HepG2 (cell line): ENCODE results near the gene CDYL. TPM values are rescaled to one million over a fixed set of nuclear protein-coding genes. Genes with fewer than 3 reads are reported as not detected.

Experiments used
- CREB3 ChIP-seq: sonication (generic); formaldehyde crosslinking; IDR thresholded peaks from 2 replicates; pipeline ENCODE4 v1.5.0; 2020; ENCODE audit warnings: missing genetic modification reagents
- DMAP1 ChIP-seq: IDR thresholded peaks from 2 replicates; pipeline ENCODE4 v1.6.1; 2016
- DRAP1 ChIP-seq: IDR thresholded peaks from 2 replicates; pipeline ENCODE4 v1.6.1; 2016; ENCODE audit warnings: missing genetic modification reagents, missing compliant biosample characterization
- EP300 ChIP-seq, 3 experiments: sonication (generic) in 1 of 3; formaldehyde crosslinking in 1 of 3; IDR thresholded peaks; 2 replicates each; pipeline versions ENCODE4 v1.5.1 to v1.6.1; 2011 to 2020; ENCODE audit warnings: low read depth in 2 of 3, low read length in 2 of 3, borderline replicate concordance in 1 of 3, improper control_type of control experiment in 1 of 3, mild to moderate bottlenecking in 1 of 3, missing genetic modification reagents in 1 of 3, moderate library complexity in 1 of 3
- ETV6 ChIP-seq: sonication (generic); formaldehyde crosslinking; conservative IDR thresholded peaks from 2 replicates; pipeline ENCODE4 v1.4.0; 2020; ENCODE audit warnings: missing genetic modification reagents
- FOXO1 ChIP-seq: sonication (generic); formaldehyde crosslinking; IDR thresholded peaks from 2 replicates; pipeline ENCODE4 v1.4.0; 2020; ENCODE audit warnings: missing genetic modification reagents
- GFI1 ChIP-seq: sonication (generic); formaldehyde crosslinking; IDR thresholded peaks from 2 replicates; pipeline ENCODE4 v1.5.0; 2020; ENCODE audit warnings: missing genetic modification reagents, mild to moderate bottlenecking, borderline replicate concordance
- NR2F2 ChIP-seq: IDR thresholded peaks from 2 replicates; pipeline ENCODE4 v1.6.1; 2012; ENCODE audit warnings: low read depth, inconsistent platforms, borderline replicate concordance
- PATZ1 ChIP-seq: sonication (generic); formaldehyde crosslinking; IDR thresholded peaks from 2 replicates; pipeline ENCODE4 v1.4.0; 2020; ENCODE audit warnings: missing genetic modification reagents
- PHF5A ChIP-seq: IDR thresholded peaks from one replicate; pipeline ENCODE4 v1.6.1; 2018; ENCODE audit warnings: low read depth, missing genetic modification reagents; ENCODE audit not compliant: unreplicated experiment
- PREB ChIP-seq: sonication (generic); formaldehyde crosslinking; IDR thresholded peaks from 2 replicates; pipeline ENCODE4 v1.4.0; 2020; ENCODE audit warnings: missing genetic modification reagents
- PRPF4 ChIP-seq: fragments of 200-400 bp; formaldehyde crosslinking; IDR thresholded peaks from 2 replicates; pipeline ENCODE4 v1.6.1; 2016; ENCODE audit warnings: low read length, low read depth; ENCODE audit not compliant: poor library complexity, severe bottlenecking
- STAT5B ChIP-seq: sonication (generic); formaldehyde crosslinking; IDR thresholded peaks from 2 replicates; pipeline ENCODE4 v1.4.0; 2020; ENCODE audit warnings: missing genetic modification reagents
- ZBTB38 ChIP-seq: sonication (generic); formaldehyde crosslinking; IDR thresholded peaks from 2 replicates; pipeline ENCODE4 v1.5.1; 2020; ENCODE audit warnings: mild to moderate bottlenecking, missing genetic modification reagents
- ZBTB7A ChIP-seq: sonication (generic); formaldehyde crosslinking; IDR thresholded peaks from 2 replicates; pipeline ENCODE4 v1.8.0; 2022; ENCODE audit warnings: mild to moderate bottlenecking, missing genetic modification reagents
- ZMYM3 ChIP-seq: sonication (generic); formaldehyde crosslinking; IDR thresholded peaks from 2 replicates; pipeline ENCODE4 v1.5.1; 2020; ENCODE audit warnings: mild to moderate bottlenecking, missing genetic modification reagents
- ZNF138 ChIP-seq: sonication (generic); formaldehyde crosslinking; IDR thresholded peaks from 2 replicates; pipeline ENCODE4 v1.5.0; 2020; ENCODE audit warnings: mild to moderate bottlenecking, low read depth, missing genetic modification reagents
- ZNF18 ChIP-seq: sonication (generic); formaldehyde crosslinking; IDR thresholded peaks from 2 replicates; pipeline ENCODE4 v1.8.0; 2022; ENCODE audit warnings: mild to moderate bottlenecking, missing genetic modification reagents; ENCODE audit not compliant: insufficient replicate concordance
- ZNF24 ChIP-seq: fragments of 450-650 bp; IDR thresholded peaks from 2 replicates; pipeline ENCODE4 v1.6.1; 2017; ENCODE audit warnings: antibody characterized with exemption, mild to moderate bottlenecking
- ZNF282 ChIP-seq: fragments of 450-650 bp; IDR thresholded peaks from 2 replicates; pipeline ENCODE4 v1.6.1; 2018; ENCODE audit not compliant: partially characterized antibody
- ZNF292 ChIP-seq: sonication (generic); formaldehyde crosslinking; IDR thresholded peaks from 2 replicates; pipeline ENCODE4 v1.8.1; 2022; ENCODE audit warnings: mild to moderate bottlenecking, low read depth, missing genetic modification reagents, borderline replicate concordance
- ZNF580 ChIP-seq: IDR thresholded peaks from 2 replicates; pipeline ENCODE4 v1.6.1; 2016; ENCODE audit warnings: low read depth, borderline replicate concordance
- ZNF737 ChIP-seq: sonication (generic); formaldehyde crosslinking; IDR thresholded peaks from 2 replicates; pipeline ENCODE4 v1.5.0; 2020; ENCODE audit warnings: missing genetic modification reagents, mild to moderate bottlenecking, borderline replicate concordance
- polyA plus RNA-seq, 8 experiments: library from polyadenylated mRNA; depleted of rRNA in 3 of 8; stranded (reverse) in 7 of 8; unstranded in 1 of 8; fragments of >200 nt; fragmentation: Illumina TruSeq in 4 of 8; extraction: Trizol in 4 of 8; gene quantifications; 2 replicates each; pipeline versions ENCODE4 v1.2.1 to v1.2.3, GENCODE V29; 2011 to 2016; ENCODE audit warnings: low read depth in 4 of 8, missing spikeins in 1 of 8, mixed read lengths in 1 of 8; ENCODE audit not compliant: insufficient read depth in 1 of 8
- total RNA-seq, 5 experiments: library from RNA; depleted of rRNA; stranded (reverse); fragments of >200 nt; fragmentation: Illumina TruSeq; extraction: Trizol; gene quantifications; 2 replicates each; pipeline ENCODE4 v1.2.3, GENCODE V29; 2016; ENCODE audit warnings: low read depth in 1 of 5

CDYL gene
- total and polyA plus RNA-seq, 2 of the 13 experiments (the other 11 are each of a cell fraction or from before 2014, with no cell fraction given), result 22.8 to 105 TPM

GRCh38 chr6:5004373-5005037 is 228.3 kb downstream of the CDYL start (continued):
- peak; percentile 60; the same call in 1 of the 2 replicates for TF ChIP-seq ZBTB38 (CRISPR knock-in tag)
- 0 out of 2 replicates have a peak, but pooled peaks have one; percentile 23 for TF ChIP-seq NR2F2
- TF ChIP-seq CREB3 (CRISPR knock-in tag), result 0 out of 2 replicates have a peak, but pooled peaks have one; percentile 64
- no peak for TF ChIP-seq ZNF737 (CRISPR knock-in tag)
- no peak for TF ChIP-seq PREB (CRISPR knock-in tag)
- peak; percentile 31 for TF ChIP-seq PHF5A (CRISPR knock-in tag)
- TF ChIP-seq ZMYM3 (CRISPR knock-in tag), result 0 out of 2 replicates have a peak, but pooled peaks have one; percentile 2
- TF ChIP-seq GFI1, result 0 out of 2 replicates have a peak, but pooled peaks have one; percentile 14
- TF ChIP-seq ZNF138 (CRISPR knock-in tag), result peak; percentile 24; the same call in 1 of the 2 replicates
- no peak for TF ChIP-seq ZNF580 (CRISPR knock-in tag)
- TF ChIP-seq ZNF292, result no peak
- no peak for TF ChIP-seq STAT5B (CRISPR knock-in tag)
- TF ChIP-seq PATZ1 (CRISPR knock-in tag), result peak; percentile 46; the same call in 1 of the 2 replicates
- peak; percentile 77 for TF ChIP-seq PRPF4
- TF ChIP-seq EP300 (IDR thresholded peaks at IDR 0.05; ENCODE audit: low read depth in 2 of 2, low read length in 2 of 2), result peak in 1 of 2 experiments; percentile 69; a peak in 2 of 4 replicates
- TF ChIP-seq EP300 (CRISPR knock-in tag; IDR thresholded peaks at IDR 0.05; ENCODE audit: borderline replicate concordance), result peak; percentile 26; the same call in 1 of the 2 replicates
- peak; percentile 91 for TF ChIP-seq DRAP1 (CRISPR knock-in tag)
- TF ChIP-seq ETV6 (CRISPR knock-in tag), result 0 out of 2 replicates have a peak, but pooled peaks have one; percentile 34
- TF ChIP-seq ZBTB7A (CRISPR knock-in tag), result peak; percentile 42; the same call in 1 of the 2 replicates
- no peak for TF ChIP-seq ZNF18 (CRISPR knock-in tag)
- TF ChIP-seq ZNF282, result no peak
- peak; percentile 50; the same call in 1 of the 2 replicates for TF ChIP-seq DMAP1 (CRISPR knock-in tag)
- 0 out of 2 replicates have a peak, but pooled peaks have one; percentile 42 for TF ChIP-seq ZNF24
- TF ChIP-seq FOXO1 (CRISPR knock-in tag), result peak; percentile 61; the same call in 1 of the 2 replicates
